HepG2 (cell line): Measurements from ENCODE around the gene ZNF554. TPM values are rescaled to one million over a fixed set of nuclear protein-coding genes. Genes with fewer than 3 reads are reported as not detected.

Experiments
- BCL6 ChIP-seq: IDR thresholded peaks from 2 replicates; pipeline ENCODE4 v1.6.1; 2016; ENCODE audit warnings: missing genetic modification reagents, missing compliant biosample characterization
- BRCA1 ChIP-seq: sonication (generic); formaldehyde crosslinking; IDR thresholded peaks from 2 replicates; pipeline ENCODE4 v1.4.0; 2020; ENCODE audit warnings: missing genetic modification reagents
- HES4 ChIP-seq: sonication (generic); formaldehyde crosslinking; IDR thresholded peaks from 2 replicates; pipeline ENCODE4 v1.9.0; 2021; ENCODE audit warnings: mild to moderate bottlenecking, missing genetic modification reagents, borderline replicate concordance
- KDM6A ChIP-seq: IDR thresholded peaks from 2 replicates; pipeline ENCODE4 v1.6.1; 2016; ENCODE audit warnings: low read depth
- MEIS1 ChIP-seq: sonication (generic); formaldehyde crosslinking; IDR thresholded peaks from 2 replicates; pipeline ENCODE4 v1.9.0; 2021; ENCODE audit warnings: mild to moderate bottlenecking, missing genetic modification reagents, moderate library complexity, borderline replicate concordance
- NR1H2 ChIP-seq: sonication (generic); formaldehyde crosslinking; IDR thresholded peaks from 2 replicates; pipeline ENCODE4 v1.8.1; 2022; ENCODE audit warnings: low read depth, missing genetic modification reagents, borderline replicate concordance
- POLR2AphosphoS5 ChIP-seq: IDR thresholded peaks from 2 replicates; pipeline ENCODE4 v1.6.1; 2012; ENCODE audit warnings: low read depth, low read length
- REPIN1 ChIP-seq: sonication (generic); formaldehyde crosslinking; IDR thresholded peaks from 2 replicates; pipeline ENCODE4 v1.8.0; 2022; ENCODE audit warnings: missing genetic modification reagents, low read depth, mild to moderate bottlenecking, borderline replicate concordance
- SALL2 ChIP-seq: sonication (generic); formaldehyde crosslinking; IDR thresholded peaks from 2 replicates; pipeline ENCODE4 v1.8.1; 2023; ENCODE audit warnings: mild to moderate bottlenecking, missing genetic modification reagents, inconsistent platforms
- ZNF292 ChIP-seq: sonication (generic); formaldehyde crosslinking; IDR thresholded peaks from 2 replicates; pipeline ENCODE4 v1.8.1; 2022; ENCODE audit warnings: mild to moderate bottlenecking, low read depth, missing genetic modification reagents, borderline replicate concordance
- ZNF547 ChIP-seq: sonication (generic); formaldehyde crosslinking; IDR thresholded peaks from 2 replicates; pipeline ENCODE4 v1.5.1; 2020; ENCODE audit warnings: mild to moderate bottlenecking, missing genetic modification reagents
- ZNF558 ChIP-seq: sonication (generic); formaldehyde crosslinking; IDR thresholded peaks from 2 replicates; pipeline ENCODE4 v1.9.0; 2022; ENCODE audit warnings: mild to moderate bottlenecking, missing genetic modification reagents, borderline replicate concordance
- ZNF652 ChIP-seq: IDR thresholded peaks from 2 replicates; pipeline ENCODE4 v1.6.1; 2016; ENCODE audit warnings: low read depth, borderline replicate concordance
- polyA plus RNA-seq, 8 experiments: library from polyadenylated mRNA; depleted of rRNA in 3 of 8; stranded (reverse) in 7 of 8; unstranded in 1 of 8; fragments of >200 nt; fragmentation: Illumina TruSeq in 4 of 8; extraction: Trizol in 4 of 8; gene quantifications; 2 replicates each; pipeline versions ENCODE4 v1.2.1 to v1.2.3, GENCODE V29; 2011 to 2016; ENCODE audit warnings: low read depth in 4 of 8, missing spikeins in 1 of 8, mixed read lengths in 1 of 8; ENCODE audit not compliant: insufficient read depth in 1 of 8
- total RNA-seq, 5 experiments: library from RNA; depleted of rRNA; stranded (reverse); fragments of >200 nt; fragmentation: Illumina TruSeq; extraction: Trizol; gene quantifications; 2 replicates each; pipeline ENCODE4 v1.2.3, GENCODE V29; 2016; ENCODE audit warnings: low read depth in 1 of 5
- TF ChIP-seq, protein P1 (sequence below): sonication (generic); formaldehyde crosslinking; IDR thresholded peaks from 2 replicates; pipeline ENCODE4 v1.9.0; 2022; ENCODE audit warnings: missing genetic modification reagents, mild to moderate bottlenecking, borderline replicate concordance
- TF ChIP-seq, protein P2 (sequence below): sonication (generic); formaldehyde crosslinking; IDR thresholded peaks from 2 replicates; pipeline ENCODE4 v1.4.0; 2020; ENCODE audit warnings: mild to moderate bottlenecking, missing genetic modification reagents
- TF ChIP-seq, protein P3 (sequence below): sonication (generic); formaldehyde crosslinking; IDR thresholded peaks from 2 replicates; pipeline ENCODE4 v1.8.0; 2022; ENCODE audit warnings: mild to moderate bottlenecking, missing genetic modification reagents; ENCODE audit not compliant: insufficient replicate concordance
- TF ChIP-seq, protein P4 (sequence below): IDR thresholded peaks from 2 replicates; pipeline ENCODE4 v1.6.1; 2016
- TF ChIP-seq, protein P5 (sequence below): sonication (generic); formaldehyde crosslinking; IDR thresholded peaks from 2 replicates; pipeline ENCODE4 v1.4.0; 2020; ENCODE audit warnings: missing genetic modification reagents
- TF ChIP-seq, protein P6 (sequence below): sonication (generic); formaldehyde crosslinking; IDR thresholded peaks from 2 replicates; pipeline ENCODE4 v1.4.0; 2020; ENCODE audit warnings: mild to moderate bottlenecking, missing genetic modification reagents
- TF ChIP-seq, protein P7 (sequence below): sonication (generic); formaldehyde crosslinking; IDR thresholded peaks from 2 replicates; pipeline ENCODE4 v1.8.1; 2023; ENCODE audit warnings: mild to moderate bottlenecking, moderate library complexity, missing genetic modification reagents

The ZNF554 gene
- total and polyA plus RNA-seq, 2 of the 13 experiments (the other 11 are each of a cell fraction or from before 2014, with no cell fraction given), result 2.2 to 2.7 TPM

DNA sequence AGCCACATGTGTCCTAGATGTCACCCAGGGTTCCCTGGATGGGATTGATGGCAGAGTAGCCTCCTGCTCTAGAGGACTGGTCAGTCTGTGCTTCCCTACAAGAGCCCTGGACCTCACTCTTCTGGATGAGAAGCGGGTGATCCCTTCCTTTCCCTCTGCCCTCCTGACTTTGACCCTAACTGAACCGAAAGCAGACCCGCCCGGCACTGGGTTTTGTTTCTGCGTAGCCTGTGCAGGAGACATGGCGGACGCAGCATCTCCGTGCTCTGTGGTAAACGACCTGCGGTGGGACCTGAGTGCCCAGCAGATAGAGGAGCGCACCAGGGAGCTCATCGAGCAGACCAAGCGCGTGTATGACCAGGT, 29.5 kb upstream of the ZNF554 start (continued):
- TF ChIP-seq, protein P1, sequence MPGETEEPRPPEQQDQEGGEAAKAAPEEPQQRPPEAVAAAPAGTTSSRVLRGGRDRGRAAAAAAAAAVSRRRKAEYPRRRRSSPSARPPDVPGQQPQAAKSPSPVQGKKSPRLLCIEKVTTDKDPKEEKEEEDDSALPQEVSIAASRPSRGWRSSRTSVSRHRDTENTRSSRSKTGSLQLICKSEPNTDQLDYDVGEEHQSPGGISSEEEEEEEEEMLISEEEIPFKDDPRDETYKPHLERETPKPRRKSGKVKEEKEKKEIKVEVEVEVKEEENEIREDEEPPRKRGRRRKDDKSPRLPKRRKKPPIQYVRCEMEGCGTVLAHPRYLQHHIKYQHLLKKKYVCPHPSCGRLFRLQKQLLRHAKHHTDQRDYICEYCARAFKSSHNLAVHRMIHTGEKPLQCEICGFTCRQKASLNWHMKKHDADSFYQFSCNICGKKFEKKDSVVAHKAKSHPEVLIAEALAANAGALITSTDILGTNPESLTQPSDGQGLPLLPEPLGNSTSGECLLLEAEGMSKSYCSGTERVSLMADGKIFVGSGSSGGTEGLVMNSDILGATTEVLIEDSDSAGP, result no peak
- TF ChIP-seq ZNF292 (CRISPR knock-in tag), result no peak
- TF ChIP-seq SALL2 (CRISPR knock-in tag), result no peak
- TF ChIP-seq BRCA1 (CRISPR knock-in tag), result no peak
- no peak for TF ChIP-seq REPIN1
- TF ChIP-seq, protein P2, sequence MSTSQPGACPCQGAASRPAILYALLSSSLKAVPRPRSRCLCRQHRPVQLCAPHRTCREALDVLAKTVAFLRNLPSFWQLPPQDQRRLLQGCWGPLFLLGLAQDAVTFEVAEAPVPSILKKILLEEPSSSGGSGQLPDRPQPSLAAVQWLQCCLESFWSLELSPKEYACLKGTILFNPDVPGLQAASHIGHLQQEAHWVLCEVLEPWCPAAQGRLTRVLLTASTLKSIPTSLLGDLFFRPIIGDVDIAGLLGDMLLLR (CRISPR knock-in tag), result no peak
- no peak for TF ChIP-seq KDM6A (CRISPR knock-in tag)
- no peak for TF ChIP-seq HES4
- TF ChIP-seq ZNF547 (CRISPR knock-in tag), result 0 out of 2 replicates have a peak, but pooled peaks have one; percentile 3
- TF ChIP-seq, protein P3, sequence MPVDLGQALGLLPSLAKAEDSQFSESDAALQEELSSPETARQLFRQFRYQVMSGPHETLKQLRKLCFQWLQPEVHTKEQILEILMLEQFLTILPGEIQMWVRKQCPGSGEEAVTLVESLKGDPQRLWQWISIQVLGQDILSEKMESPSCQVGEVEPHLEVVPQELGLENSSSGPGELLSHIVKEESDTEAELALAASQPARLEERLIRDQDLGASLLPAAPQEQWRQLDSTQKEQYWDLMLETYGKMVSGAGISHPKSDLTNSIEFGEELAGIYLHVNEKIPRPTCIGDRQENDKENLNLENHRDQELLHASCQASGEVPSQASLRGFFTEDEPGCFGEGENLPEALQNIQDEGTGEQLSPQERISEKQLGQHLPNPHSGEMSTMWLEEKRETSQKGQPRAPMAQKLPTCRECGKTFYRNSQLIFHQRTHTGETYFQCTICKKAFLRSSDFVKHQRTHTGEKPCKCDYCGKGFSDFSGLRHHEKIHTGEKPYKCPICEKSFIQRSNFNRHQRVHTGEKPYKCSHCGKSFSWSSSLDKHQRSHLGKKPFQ (CRISPR knock-in tag), result peak; percentile 8
- no peak for TF ChIP-seq NR1H2 (CRISPR knock-in tag)
- no peak for TF ChIP-seq ZNF558 (CRISPR knock-in tag)
- no peak for TF ChIP-seq MEIS1 (CRISPR knock-in tag)
- TF ChIP-seq, protein P4, sequence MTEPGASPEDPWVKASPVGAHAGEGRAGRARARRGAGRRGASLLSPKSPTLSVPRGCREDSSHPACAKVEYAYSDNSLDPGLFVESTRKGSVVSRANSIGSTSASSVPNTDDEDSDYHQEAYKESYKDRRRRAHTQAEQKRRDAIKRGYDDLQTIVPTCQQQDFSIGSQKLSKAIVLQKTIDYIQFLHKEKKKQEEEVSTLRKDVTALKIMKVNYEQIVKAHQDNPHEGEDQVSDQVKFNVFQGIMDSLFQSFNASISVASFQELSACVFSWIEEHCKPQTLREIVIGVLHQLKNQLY, result no peak
- TF ChIP-seq BCL6, result no peak
- TF ChIP-seq, protein P5, sequence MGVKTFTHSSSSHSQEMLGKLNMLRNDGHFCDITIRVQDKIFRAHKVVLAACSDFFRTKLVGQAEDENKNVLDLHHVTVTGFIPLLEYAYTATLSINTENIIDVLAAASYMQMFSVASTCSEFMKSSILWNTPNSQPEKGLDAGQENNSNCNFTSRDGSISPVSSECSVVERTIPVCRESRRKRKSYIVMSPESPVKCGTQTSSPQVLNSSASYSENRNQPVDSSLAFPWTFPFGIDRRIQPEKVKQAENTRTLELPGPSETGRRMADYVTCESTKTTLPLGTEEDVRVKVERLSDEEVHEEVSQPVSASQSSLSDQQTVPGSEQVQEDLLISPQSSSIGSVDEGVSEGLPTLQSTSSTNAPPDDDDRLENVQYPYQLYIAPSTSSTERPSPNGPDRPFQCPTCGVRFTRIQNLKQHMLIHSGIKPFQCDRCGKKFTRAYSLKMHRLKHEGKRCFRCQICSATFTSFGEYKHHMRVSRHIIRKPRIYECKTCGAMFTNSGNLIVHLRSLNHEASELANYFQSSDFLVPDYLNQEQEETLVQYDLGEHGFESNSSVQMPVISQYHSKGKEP (CRISPR knock-in tag), result no peak
- TF ChIP-seq, protein P6, sequence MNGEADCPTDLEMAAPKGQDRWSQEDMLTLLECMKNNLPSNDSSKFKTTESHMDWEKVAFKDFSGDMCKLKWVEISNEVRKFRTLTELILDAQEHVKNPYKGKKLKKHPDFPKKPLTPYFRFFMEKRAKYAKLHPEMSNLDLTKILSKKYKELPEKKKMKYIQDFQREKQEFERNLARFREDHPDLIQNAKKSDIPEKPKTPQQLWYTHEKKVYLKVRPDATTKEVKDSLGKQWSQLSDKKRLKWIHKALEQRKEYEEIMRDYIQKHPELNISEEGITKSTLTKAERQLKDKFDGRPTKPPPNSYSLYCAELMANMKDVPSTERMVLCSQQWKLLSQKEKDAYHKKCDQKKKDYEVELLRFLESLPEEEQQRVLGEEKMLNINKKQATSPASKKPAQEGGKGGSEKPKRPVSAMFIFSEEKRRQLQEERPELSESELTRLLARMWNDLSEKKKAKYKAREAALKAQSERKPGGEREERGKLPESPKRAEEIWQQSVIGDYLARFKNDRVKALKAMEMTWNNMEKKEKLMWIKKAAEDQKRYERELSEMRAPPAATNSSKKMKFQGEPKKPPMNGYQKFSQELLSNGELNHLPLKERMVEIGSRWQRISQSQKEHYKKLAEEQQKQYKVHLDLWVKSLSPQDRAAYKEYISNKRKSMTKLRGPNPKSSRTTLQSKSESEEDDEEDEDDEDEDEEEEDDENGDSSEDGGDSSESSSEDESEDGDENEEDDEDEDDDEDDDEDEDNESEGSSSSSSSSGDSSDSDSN (CRISPR knock-in tag), result no peak
- TF ChIP-seq POLR2AphosphoS5, result no peak
- TF ChIP-seq, protein P7, sequence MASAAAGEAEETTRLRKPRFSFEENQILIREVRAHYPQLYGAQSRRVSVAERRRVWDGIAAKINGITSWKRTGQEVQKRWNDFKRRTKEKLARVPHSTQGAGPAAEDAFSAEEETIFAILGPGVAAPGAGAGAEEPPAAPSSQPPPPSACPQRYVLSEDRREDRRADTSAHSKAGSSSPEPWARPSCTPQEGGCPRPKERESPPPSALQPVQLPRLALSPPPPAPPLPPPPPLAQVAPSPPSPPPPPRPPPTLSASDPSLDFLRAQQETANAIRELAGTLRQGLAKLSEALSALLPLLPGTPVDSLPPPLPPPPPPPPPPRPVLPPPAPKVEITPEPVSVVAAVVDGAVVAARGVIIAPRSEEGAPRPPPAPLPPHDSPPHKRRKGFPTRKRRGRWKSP (CRISPR knock-in tag), result peak; percentile 4; the same call in 1 of the 2 replicates
- TF ChIP-seq ZNF652 (CRISPR knock-in tag), result no peak
